22Rv1 (cell line): ENCODE measurements around the gene CALCR.
"Not testable (repeated sequence)": the region's sequence is repeated elsewhere in the genome, so short reads cannot be mapped to it uniquely, and the experiment has no call there.

ENCODE experiments used
- CTCF ChIP-seq: fragments of 450-650 bp; IDR thresholded peaks from 2 replicates; pipeline ENCODE4 v1.5.1; 2017; ENCODE audit warnings: mild to moderate bottlenecking
- ZFX ChIP-seq: fragments of 450-650 bp; IDR thresholded peaks from 2 replicates; pipeline ENCODE4 v1.6.1; 2017; ENCODE audit warnings: antibody characterized with exemption, borderline replicate concordance

GRCh38 chr7:93585694-93586478, 11.4 kb upstream of the CALCR start:
- not testable (repeated sequence) for TF ChIP-seq CTCF, ZFX
